ENCODE data around the gene DSG2.

DSG2 gene

DNA sequence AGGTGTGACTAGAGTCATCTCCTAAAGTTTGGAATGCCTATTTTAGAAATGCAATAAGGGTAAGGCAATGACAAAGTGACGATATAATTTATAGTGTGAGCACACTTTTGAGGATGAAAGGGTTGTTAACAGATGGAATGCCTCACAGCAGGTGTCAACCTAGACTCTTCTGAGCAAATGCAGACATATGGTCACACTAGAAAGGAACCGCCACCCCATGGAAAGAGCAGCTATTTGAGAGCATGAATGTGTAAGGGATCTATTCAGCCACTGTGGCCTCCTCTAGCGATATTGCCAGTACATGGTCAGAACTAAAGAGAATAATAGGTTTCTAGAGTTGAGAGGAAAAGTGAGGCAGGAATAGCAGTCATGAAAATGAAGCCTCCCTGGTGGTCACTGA lies 18.5 kb downstream of the DSG2 start:
- Histone ChIP-seq H3K9me3 (ENCODE audit: low read length) (no peaks in the 10 kb centered on the region), H3K36me3 (ENCODE audit: insufficient read depth, low read length) (no peaks in the 10 kb centered on the region), H3K9ac (ENCODE audit: low read length) (no peak overlapping the region), H3K27ac (ENCODE audit: low read depth, low read length) (no peak overlapping the region), H3K27me3 (ENCODE audit: control insufficient read depth in 1 of 2, insufficient read depth in 2 of 2, low read length in 2 of 2) (no peaks in the 10 kb centered on the region), H3K4me1 (ENCODE audit: insufficient read depth, low read length) (no peaks in the 10 kb centered on the region), H3K4me3 (ENCODE audit: low read depth in 1 of 2, low read length in 2 of 2) (no peak overlapping the region)

DNA sequence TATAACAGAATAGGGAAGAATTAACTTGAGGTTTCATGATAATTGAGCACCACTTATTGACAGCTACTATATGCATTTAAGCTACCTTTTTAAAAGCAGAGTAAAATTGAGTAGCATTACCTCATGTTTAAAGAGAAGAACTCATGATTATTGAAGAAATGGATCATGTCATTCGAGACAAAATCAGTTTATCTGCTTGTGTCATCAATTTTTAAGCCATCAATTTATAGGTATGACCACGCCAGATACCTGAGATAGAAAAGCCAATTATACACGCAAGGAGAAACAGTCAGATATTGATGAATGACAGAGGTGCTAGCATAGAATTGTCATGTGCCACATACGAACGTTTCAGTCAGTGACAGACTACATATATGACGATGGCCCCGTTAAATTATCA lies 28.4 kb downstream of the DSG2 start:
- Histone ChIP-seq H3K27ac (ENCODE audit: low read depth, low read length) (no peak overlapping the region), H3K4me1 (ENCODE audit: insufficient read depth, low read length) (no peaks in the 10 kb centered on the region), H3K4me3 (ENCODE audit: low read depth in 1 of 2, low read length in 2 of 2) (no peak overlapping the region), H3K36me3 (ENCODE audit: insufficient read depth, low read length) (no peaks in the 10 kb centered on the region), H3K27me3 (ENCODE audit: control insufficient read depth in 1 of 2, insufficient read depth in 2 of 2, low read length in 2 of 2) (no peaks in the 10 kb centered on the region), H3K9me3 (ENCODE audit: low read length) (no peaks in the 10 kb centered on the region), H3K9ac (ENCODE audit: low read length) (no peak overlapping the region)

GRCh38 chr18:31533236-31533635 lies 35.3 kb downstream of the DSG2 start:
- Histone ChIP-seq H3K9ac (ENCODE audit: low read length) (no peak overlapping the region), H3K27me3 (ENCODE audit: control insufficient read depth in 1 of 2, insufficient read depth in 2 of 2, low read length in 2 of 2) (no peaks in the 10 kb centered on the region), H3K4me3 (ENCODE audit: low read depth in 1 of 2, low read length in 2 of 2) (no peak overlapping the region), H3K4me1 (ENCODE audit: insufficient read depth, low read length) (no peaks in the 10 kb centered on the region), H3K27ac (ENCODE audit: low read depth, low read length) (no peak overlapping the region), H3K9me3 (ENCODE audit: low read length) (no peaks in the 10 kb centered on the region), H3K36me3 (ENCODE audit: insufficient read depth, low read length) (no peaks in the 10 kb centered on the region)

- no peaks in the 10 kb centered on the region for H3K4me1 ChIP-seq (ENCODE audit: insufficient read depth, low read length)
- H3K27ac ChIP-seq (ENCODE audit: low read depth, low read length): no peak overlapping the region
- no peaks in the 10 kb centered on the region for H3K27me3 ChIP-seq (ENCODE audit: control insufficient read depth in 1 of 2, insufficient read depth in 2 of 2, low read length in 2 of 2)
- H3K9me3 ChIP-seq (ENCODE audit: low read length): no peaks in the 10 kb centered on the region
- H3K36me3 ChIP-seq (ENCODE audit: insufficient read depth, low read length): no peaks in the 10 kb centered on the region
- no peak overlapping the region for H3K9ac ChIP-seq (ENCODE audit: low read length)
- H3K4me3 ChIP-seq (ENCODE audit: low read depth in 1 of 2, low read length in 2 of 2): no peak overlapping the region
Observed at GRCh38 chr18:31538837-31539236, 40.9 kb downstream of the DSG2 start.

- H3K36me3 ChIP-seq (ENCODE audit: insufficient read depth, low read length): no peaks in the 10 kb centered on the region
- no peaks in the 10 kb centered on the region for H3K27me3 ChIP-seq (ENCODE audit: control insufficient read depth in 1 of 2, insufficient read depth in 2 of 2, low read length in 2 of 2)
- no peak overlapping the region for H3K9ac ChIP-seq (ENCODE audit: low read length)
- no peak overlapping the region for H3K27ac ChIP-seq (ENCODE audit: low read depth, low read length)
- no peaks in the 10 kb centered on the region for H3K4me1 ChIP-seq (ENCODE audit: insufficient read depth, low read length)
- H3K9me3 ChIP-seq (ENCODE audit: low read length): no peaks in the 10 kb centered on the region
- H3K4me3 ChIP-seq (ENCODE audit: low read depth in 1 of 2, low read length in 2 of 2): no peak overlapping the region
Observed at GRCh38 chr18:31546476-31546875, 48.5 kb downstream of the DSG2 start.

DNA sequence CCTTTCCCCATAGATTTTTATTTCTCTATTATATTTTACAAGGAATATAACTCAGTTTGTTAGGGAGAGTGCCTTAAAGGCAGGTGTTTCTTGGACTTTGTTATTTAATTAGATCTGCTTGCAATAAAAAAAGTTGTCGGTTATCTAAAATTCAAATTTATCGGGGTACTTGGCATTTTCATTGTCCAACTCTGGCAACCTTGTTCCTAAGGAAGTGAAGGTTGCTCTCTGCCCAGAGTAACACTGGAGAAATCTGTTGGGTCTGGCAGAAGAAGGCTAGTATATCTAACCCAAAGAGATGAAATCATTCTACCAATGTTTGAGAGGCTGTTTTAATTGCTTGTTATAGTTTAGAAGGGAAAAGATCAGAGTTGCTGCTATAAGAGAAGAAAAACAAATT lies 50.9 kb downstream of the DSG2 start:
- H3K27me3 ChIP-seq (ENCODE audit: control insufficient read depth in 1 of 2, insufficient read depth in 2 of 2, low read length in 2 of 2): no peaks in the 10 kb centered on the region
- no peaks in the 10 kb centered on the region for H3K4me1 ChIP-seq (ENCODE audit: insufficient read depth, low read length)
- no peak overlapping the region for H3K4me3 ChIP-seq (ENCODE audit: low read depth in 1 of 2, low read length in 2 of 2)
- no peak overlapping the region for H3K27ac ChIP-seq (ENCODE audit: low read depth, low read length)
- H3K9me3 ChIP-seq (ENCODE audit: low read length): no peaks in the 10 kb centered on the region
- H3K36me3 ChIP-seq (ENCODE audit: insufficient read depth, low read length): no peaks in the 10 kb centered on the region
- no peak overlapping the region for H3K9ac ChIP-seq (ENCODE audit: low read length)

DNA sequence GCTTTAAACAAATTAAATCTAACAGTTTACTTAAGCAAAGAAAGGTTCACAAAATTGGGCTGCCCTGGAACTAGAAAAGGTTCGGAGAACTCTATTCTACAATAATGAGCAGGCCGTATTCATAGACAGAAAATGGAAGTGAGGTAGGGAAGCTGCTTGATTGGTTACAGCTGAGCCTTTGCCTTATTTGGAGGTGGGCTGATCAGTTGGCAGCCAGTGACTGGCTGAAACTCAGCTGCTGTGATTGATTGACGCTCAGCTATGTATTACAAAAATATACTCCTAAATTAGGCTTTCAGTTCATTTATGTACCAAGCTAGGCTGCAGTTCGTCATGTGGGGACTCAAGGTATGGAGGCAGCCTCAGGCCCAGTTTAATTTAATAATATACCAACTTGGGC lies 51.4 kb downstream of the DSG2 start:
- Histone ChIP-seq H3K9me3 (ENCODE audit: low read length) (no peaks in the 10 kb centered on the region), H3K4me1 (ENCODE audit: insufficient read depth, low read length) (no peaks in the 10 kb centered on the region), H3K36me3 (ENCODE audit: insufficient read depth, low read length) (no peaks in the 10 kb centered on the region), H3K27me3 (ENCODE audit: control insufficient read depth in 1 of 2, insufficient read depth in 2 of 2, low read length in 2 of 2) (no peaks in the 10 kb centered on the region), H3K27ac (ENCODE audit: low read depth, low read length) (no peak overlapping the region), H3K9ac (ENCODE audit: low read length) (no peak overlapping the region), H3K4me3 (ENCODE audit: low read depth in 1 of 2, low read length in 2 of 2) (no peak overlapping the region)

DNA sequence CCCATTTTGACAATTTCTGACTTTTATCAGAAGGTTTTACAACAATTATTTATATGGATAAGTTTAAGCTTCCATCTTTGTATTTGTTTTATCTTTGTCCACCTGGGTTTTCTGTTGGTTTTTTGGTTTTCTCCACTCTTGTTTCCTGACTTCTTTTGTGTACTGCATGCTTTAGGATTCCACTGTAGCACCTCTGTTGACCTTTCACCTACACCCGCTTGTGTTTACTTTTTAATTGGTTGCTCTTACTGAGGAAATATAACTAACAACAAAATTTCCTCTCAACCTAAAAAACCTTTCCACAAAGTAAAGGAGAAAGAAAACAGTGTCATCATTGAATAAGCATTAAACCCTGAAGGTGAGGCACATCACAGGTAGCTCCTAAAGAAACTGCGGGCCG lies 53.9 kb downstream of the DSG2 start:
- Histone ChIP-seq H3K4me3 (ENCODE audit: low read depth in 1 of 2, low read length in 2 of 2) (no peak overlapping the region), H3K27me3 (ENCODE audit: control insufficient read depth in 1 of 2, insufficient read depth in 2 of 2, low read length in 2 of 2) (no peaks in the 10 kb centered on the region), H3K27ac (ENCODE audit: low read depth, low read length) (no peak overlapping the region), H3K4me1 (ENCODE audit: insufficient read depth, low read length) (no peaks in the 10 kb centered on the region), H3K36me3 (ENCODE audit: insufficient read depth, low read length) (no peaks in the 10 kb centered on the region), H3K9me3 (ENCODE audit: low read length) (no peaks in the 10 kb centered on the region), H3K9ac (ENCODE audit: low read length) (no peak overlapping the region)

GRCh38 chr18:31553800-31554199 lies 55.8 kb downstream of the DSG2 start:
- Histone ChIP-seq H3K27me3 (ENCODE audit: control insufficient read depth in 1 of 2, insufficient read depth in 2 of 2, low read length in 2 of 2) (no peaks in the 10 kb centered on the region), H3K27ac (ENCODE audit: low read depth, low read length) (no peak overlapping the region), H3K4me1 (ENCODE audit: insufficient read depth, low read length) (no peaks in the 10 kb centered on the region), H3K9me3 (ENCODE audit: low read length) (no peaks in the 10 kb centered on the region), H3K4me3 (ENCODE audit: low read depth in 1 of 2, low read length in 2 of 2) (no peak overlapping the region), H3K36me3 (ENCODE audit: insufficient read depth, low read length) (no peaks in the 10 kb centered on the region), H3K9ac (ENCODE audit: low read length) (no peak overlapping the region)

DNA sequence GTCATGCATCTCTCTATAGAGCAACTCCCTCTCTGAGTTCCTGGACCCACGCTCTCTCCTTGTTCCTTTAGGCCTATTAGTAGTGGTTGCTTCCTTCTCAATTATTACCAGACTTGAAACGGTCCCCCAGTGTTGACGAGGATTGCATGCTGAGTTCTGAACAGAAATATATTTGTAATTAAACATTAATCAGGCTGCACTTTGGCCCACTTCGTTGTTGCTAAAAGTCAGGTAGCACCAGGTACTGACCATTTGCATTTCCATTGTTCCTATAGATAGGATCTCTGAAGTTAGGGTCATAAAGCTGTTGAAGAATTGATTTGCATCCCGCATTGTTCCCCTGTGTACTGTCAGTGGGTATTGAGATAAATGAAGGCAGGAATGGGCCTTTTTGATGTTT lies 56.8 kb downstream of the DSG2 start:
- no peaks in the 10 kb centered on the region for H3K4me1 ChIP-seq (ENCODE audit: insufficient read depth, low read length)
- no peak overlapping the region for H3K27ac ChIP-seq (ENCODE audit: low read depth, low read length)
- no peaks in the 10 kb centered on the region for H3K27me3 ChIP-seq (ENCODE audit: control insufficient read depth in 1 of 2, insufficient read depth in 2 of 2, low read length in 2 of 2)
- no peak overlapping the region for H3K9ac ChIP-seq (ENCODE audit: low read length)
- no peak overlapping the region for H3K4me3 ChIP-seq (ENCODE audit: low read depth in 1 of 2, low read length in 2 of 2)
- H3K36me3 ChIP-seq (ENCODE audit: insufficient read depth, low read length): no peaks in the 10 kb centered on the region
- no peaks in the 10 kb centered on the region for H3K9me3 ChIP-seq (ENCODE audit: low read length)

DNA sequence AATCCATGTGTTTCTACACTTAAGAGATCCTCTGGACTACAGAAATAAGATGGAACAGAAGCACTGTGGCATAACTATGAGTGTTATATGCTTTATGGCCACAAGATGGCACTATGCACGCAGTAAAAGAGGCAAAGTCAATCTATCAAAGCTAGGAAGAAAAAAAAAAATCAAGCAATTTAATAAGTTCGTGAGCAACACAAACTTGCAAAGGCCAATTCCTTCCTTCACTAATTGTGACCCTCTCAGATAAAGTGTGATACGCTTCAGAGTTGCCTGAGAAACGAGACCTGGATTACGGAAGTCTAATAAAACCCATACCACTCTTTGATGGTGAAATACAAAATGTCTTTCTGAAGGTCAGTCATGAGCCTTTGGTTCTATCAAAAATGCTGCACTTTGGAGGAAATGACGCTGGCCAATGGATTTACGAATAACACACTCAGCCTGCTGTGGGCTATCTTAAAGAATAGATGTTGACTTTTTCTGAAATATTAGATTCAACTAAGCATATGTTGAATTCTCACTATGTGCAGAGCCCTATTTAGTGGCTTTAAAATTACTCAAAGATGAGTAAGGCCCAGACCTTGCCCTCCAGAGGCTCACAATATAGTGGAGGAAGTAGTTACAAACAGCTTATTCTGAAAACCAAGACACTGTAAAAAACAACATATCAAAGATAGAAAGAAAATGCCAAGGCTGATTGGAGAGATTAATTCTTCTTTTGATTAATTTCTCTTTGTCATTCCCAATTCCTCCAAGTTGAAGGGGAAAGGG lies 58.2 kb downstream of the DSG2 start:
- no peaks in the 10 kb centered on the region for H3K9me3 ChIP-seq (ENCODE audit: low read length)
- H3K4me1 ChIP-seq (ENCODE audit: insufficient read depth, low read length): no peaks in the 10 kb centered on the region
- no peaks in the 10 kb centered on the region for H3K36me3 ChIP-seq (ENCODE audit: insufficient read depth, low read length)
- no peak overlapping the region for H3K27ac ChIP-seq (ENCODE audit: low read depth, low read length)
- no peak overlapping the region for H3K4me3 ChIP-seq (ENCODE audit: low read depth in 1 of 2, low read length in 2 of 2)
- no peaks in the 10 kb centered on the region for H3K27me3 ChIP-seq (ENCODE audit: control insufficient read depth in 1 of 2, insufficient read depth in 2 of 2, low read length in 2 of 2)
- no peak overlapping the region for H3K9ac ChIP-seq (ENCODE audit: low read length)

- Histone ChIP-seq H3K36me3 (ENCODE audit: insufficient read depth, low read length) (no peaks in the 10 kb centered on the region), H3K27me3 (ENCODE audit: control insufficient read depth in 1 of 2, insufficient read depth in 2 of 2, low read length in 2 of 2) (no peaks in the 10 kb centered on the region), H3K9me3 (ENCODE audit: low read length) (no peaks in the 10 kb centered on the region), H3K27ac (ENCODE audit: low read depth, low read length) (no peak overlapping the region), H3K9ac (ENCODE audit: low read length) (no peak overlapping the region), H3K4me1 (ENCODE audit: insufficient read depth, low read length) (no peaks in the 10 kb centered on the region), H3K4me3 (ENCODE audit: low read depth in 1 of 2, low read length in 2 of 2) (no peak overlapping the region)
Observed at GRCh38 chr18:31557446-31557845, 59.5 kb downstream of the DSG2 start.
